Prostate gland (tissue), 2 donors: Measurements from ENCODE around the gene KRTAP21-3.

Experiments
- CTCF ChIP-seq, 4 experiments: fragments of 200-600 bp in 2 of 4; fragments of 450-650 bp in 2 of 4; sonication (generic) in 2 of 4; IDR thresholded peaks; 1 replicate in 3 of 4; 2 replicates in 1 of 4; pipeline ENCODE4 v1.5.1; 2016 to 2019; ENCODE audit warnings: antibody characterized with exemption in 4 of 4, mild to moderate bottlenecking in 2 of 4, moderate library complexity in 2 of 4
- POLR2A ChIP-seq: fragments of 450-650 bp; IDR thresholded peaks from one replicate; pipeline ENCODE4 v1.6.1; 2016; ENCODE audit warnings: antibody characterized with exemption, mild to moderate bottlenecking
- POLR2AphosphoS5 ChIP-seq: sonication (generic); formaldehyde crosslinking; IDR thresholded peaks from one replicate; pipeline ENCODE4 v1.6.1; 2017; ENCODE audit warnings: antibody characterized with exemption

- no peak for TF ChIP-seq CTCF (IDR thresholded peaks at IDR 0.05)
- no peak for TF ChIP-seq POLR2AphosphoS5
- TF ChIP-seq POLR2A = no peak
Measured at GRCh38 chr21:30719401-30719800, 824 bp upstream of the KRTAP21-3 start.
